HG02763 (cell line): ENCODE data around the gene IFI35.
"Not testable (repeated sequence)": the region's sequence is repeated elsewhere in the genome, so short reads cannot be mapped to it uniquely, and the experiment has no call there.

Experiments used
- ATAC-seq: cut with Tn5 transposase; IDR thresholded peaks from one replicate; pipeline ENCODE4 v1.9.1; 2021; ENCODE audit warnings: mild to moderate bottlenecking, moderate library complexity; ENCODE audit not compliant: unreplicated experiment

The IFI35 gene

GRCh38 chr17:43044024-43044423, 37.4 kb downstream of the IFI35 start:
- ATAC-seq, result no peak

GRCh38 chr17:43051969-43052368, 45.4 kb downstream of the IFI35 start:
- no peak for ATAC-seq

GRCh38 chr17:43053008-43053407, 46.4 kb downstream of the IFI35 start:
- not testable (repeated sequence) for ATAC-seq

DNA sequence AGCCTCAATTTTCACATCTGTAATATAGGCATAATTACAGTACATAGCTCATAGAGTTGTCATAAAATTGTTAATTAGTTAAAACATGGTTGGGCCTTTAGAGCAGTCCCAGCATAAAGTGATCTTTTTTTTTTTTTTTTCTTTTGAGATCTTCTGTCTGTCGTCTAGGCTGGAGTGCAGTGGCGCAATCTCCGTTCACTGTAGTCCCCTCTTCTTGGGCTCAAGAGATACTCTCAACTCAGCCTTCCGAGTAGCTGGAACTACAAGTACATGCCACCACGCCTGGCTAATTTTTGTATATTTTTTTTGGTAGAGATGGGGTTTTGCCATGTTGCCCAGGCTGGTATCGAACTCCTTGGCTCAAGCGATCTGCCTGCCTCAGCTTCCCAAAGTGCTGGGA, 49.5 kb downstream of the IFI35 start:
- ATAC-seq, result no peak

GRCh38 chr17:43062984-43063638, 56.5 kb downstream of the IFI35 start:
- no peak for ATAC-seq
